Frontal cortex (tissue), 4 donors: ENCODE results near the gene STXBP4. TPM values are rescaled to one million over a fixed set of nuclear protein-coding genes. Genes with fewer than 3 reads are reported as not detected.
"Not testable (repeated sequence)": the region's sequence is repeated elsewhere in the genome, so short reads cannot be mapped to it uniquely, and the experiment has no call there.

Experiments used
- DNase-seq, 2 donors: peaks; one replicate each; pipeline ENCODE4 v3.0.0; 2012; ENCODE audit warnings: low spot score in 2 of 2
- FAIRE-seq: peaks from 2 replicates; lab custom pipeline; 2012; peaks lifted over from hg19 to GRCh38; lab: Jason Lieb, UNC
- total RNA-seq: library from RNA; depleted of rRNA; stranded (reverse); fragments of >200 nt; gene quantifications from one replicate; pipeline ENCODE4 v1.2.3, GENCODE V29; 2014
- donor health status: control.
- donor health status: control.
- donor health status: control.

The STXBP4 gene
- total RNA-seq, 1 donor from 2014 or later, result 26.1 TPM

DNA sequence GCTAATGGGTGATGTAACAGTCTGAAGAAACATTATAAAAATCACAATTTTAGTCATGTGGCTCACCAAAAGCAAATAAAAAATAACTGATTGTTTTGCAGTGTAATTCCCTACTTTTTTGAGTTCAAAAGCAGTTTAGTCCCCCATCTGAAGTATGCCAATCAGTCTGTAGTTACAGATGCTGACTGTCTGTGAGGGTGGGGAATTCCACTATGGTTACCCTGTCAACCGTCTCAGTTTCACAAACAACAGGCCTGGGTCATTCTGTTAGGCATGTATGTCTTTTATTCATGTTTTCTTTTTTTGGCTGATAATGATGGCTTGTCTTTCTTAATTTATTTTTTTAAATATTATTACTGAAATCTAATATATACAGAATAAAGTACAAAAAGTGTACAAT is 69.3 kb downstream of the STXBP4 start:
- DNase-seq, result no peak
- FAIRE-seq, result no peak

DNA sequence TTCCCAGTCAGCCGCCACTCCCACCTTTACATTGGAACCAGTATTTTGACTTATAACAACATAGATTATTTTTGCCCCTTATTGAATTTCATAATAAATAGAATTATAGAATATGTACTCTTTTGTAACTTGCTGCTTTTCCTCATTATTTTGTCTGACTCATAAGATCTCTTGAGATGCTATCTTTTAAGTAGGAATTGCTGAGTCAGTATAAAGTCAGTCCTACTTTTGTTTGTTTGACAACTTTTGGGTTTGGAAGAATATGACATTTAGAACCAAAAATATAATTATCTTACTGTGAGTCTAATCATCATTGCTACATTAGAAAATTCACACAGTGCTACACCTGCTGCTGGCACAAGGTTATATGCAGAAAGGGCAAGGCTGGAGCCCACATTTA is 69.7 kb downstream of the STXBP4 start:
- no peak for FAIRE-seq
- no peak for DNase-seq

DNA sequence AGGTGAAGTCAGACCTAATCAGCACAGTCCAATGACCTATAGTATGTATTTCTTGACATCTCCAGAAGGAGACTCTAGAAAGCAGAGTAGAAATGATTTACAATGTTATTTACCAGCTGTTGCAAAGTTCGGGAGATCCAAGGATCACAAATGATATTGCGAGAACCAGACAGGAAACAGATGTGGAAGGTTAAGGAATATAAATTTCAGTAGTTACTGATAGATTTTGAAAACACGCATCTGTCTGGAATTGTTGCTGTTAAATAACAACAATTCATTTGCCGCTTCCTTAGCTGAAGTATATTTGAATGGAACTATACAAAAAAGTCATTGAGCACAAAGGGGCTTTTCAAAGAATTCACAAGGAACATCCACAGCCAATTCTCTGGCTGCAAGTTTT is 72.0 kb downstream of the STXBP4 start:
- FAIRE-seq (no peak), DNase-seq (no peak)

DNA sequence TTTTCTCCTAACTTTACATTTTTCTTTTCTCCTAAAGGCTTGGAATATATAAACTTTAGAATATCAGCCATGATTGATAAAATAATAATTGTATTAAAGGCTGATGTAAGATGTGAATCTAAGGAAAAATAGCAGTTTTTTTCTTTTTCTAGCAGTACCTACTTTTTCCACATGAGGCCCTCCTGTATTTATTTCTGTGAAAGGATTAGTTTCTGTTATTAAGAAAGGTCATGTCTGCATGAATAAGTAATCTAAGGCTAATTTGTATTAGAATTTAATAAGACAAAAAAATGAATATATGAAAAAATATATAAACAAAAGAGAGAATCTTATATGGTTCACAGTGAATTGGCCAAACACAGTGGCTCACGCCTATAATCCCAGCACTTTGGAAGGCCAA is 85.3 kb downstream of the STXBP4 start:
- DNase-seq (no peak), FAIRE-seq (no peak)

DNA sequence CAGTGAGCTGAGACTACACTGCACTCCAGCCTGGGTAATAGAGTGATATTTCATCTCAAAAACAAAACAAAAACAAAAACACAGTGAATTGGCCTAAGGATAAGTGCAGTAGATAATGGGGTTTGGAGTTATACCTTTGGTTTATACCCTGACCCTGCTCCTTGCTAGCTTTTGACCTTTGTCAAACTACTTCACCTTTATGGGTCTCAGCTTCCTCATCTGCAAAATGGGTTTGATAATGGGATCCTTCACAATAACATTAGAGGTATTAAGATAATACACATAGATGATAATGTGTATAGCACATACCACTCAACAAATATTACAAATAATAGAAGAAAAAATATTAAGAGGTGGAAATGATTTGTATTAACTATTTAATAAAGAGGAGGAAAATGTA is 85.9 kb downstream of the STXBP4 start:
- FAIRE-seq, result no peak
- DNase-seq, result no peak

DNA sequence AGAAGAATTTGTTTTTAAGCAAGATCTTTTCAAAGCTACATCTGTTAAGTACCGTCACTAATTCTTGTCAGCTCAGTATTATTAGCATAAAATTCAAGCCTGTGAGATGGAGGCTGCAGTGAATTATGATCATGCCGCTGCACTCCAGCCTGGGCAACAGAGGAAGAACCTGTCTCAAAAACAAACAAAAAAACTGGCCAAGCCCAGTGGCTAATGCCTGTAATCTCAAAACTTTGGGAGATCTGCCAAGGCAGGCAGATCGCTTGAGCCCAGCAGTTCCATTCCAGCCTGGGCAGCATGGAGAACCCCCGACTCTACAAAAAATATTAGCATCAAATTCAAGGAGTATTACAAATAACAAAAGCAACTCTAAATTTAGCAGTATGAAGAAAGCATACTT is 88.0 kb downstream of the STXBP4 start:
- FAIRE-seq, result no peak
- no peak for DNase-seq

DNA sequence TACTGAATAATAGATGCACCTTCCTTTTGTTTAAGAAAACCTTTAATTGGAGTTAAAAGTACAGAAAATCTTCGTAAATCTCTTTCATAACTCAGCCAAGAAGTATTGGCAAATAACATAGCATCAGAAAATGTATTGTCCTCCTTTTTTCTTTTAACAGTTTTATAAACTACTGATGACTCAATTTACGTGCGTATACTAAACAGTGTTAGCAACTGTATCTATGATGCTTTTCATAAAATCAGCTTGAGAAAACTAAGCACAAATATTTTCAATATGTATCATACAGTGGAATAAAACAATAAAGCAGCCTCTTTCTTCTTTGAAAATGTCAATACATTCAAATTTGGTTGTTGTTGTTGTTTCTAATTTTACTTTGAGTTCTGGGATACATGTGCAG is 88.6 kb downstream of the STXBP4 start:
- FAIRE-seq, result no peak
- DNase-seq, result no peak

DNA sequence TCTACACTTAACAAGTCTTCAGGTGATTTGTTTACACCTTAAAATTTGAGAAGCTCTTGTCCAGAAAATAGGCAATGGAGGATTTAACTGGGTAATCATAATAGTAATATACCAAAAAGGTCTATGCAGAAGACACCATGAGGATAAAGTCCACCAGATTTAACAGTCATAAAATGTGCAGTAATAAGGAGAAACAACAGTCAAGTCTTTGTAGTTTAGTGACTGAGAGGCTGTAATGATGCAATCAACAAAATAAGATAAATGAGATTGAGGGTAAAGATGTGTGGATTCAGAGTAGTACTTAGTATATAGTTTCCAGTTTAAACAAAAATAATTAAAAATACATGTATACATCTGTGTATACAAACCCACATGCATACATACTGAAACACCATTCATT is 91.2 kb downstream of the STXBP4 start:
- no peak for FAIRE-seq

DNA sequence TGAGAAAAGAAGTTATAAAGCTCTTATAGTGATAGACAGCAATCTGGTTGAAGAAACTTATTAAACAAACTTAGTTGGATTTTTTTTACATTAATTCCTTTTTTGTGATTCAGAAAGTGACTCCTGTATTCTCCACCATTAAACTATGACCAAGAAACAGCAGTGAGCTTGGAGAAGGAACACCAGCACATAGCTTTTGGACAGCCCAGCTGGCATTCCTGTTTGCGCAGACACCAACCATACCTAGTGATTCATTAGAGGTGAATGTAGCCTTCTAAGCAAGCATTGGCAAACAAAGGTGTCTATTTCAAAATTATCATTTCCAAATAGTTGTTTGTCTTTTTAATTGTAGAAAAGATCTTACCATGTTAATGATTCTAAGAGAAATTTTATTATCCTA is 94.4 kb downstream of the STXBP4 start:
- DNase-seq (no peak), FAIRE-seq (no peak)

More for the DNA sequence above, 91.2 kb downstream of the STXBP4 start:
- no peak for DNase-seq

DNA sequence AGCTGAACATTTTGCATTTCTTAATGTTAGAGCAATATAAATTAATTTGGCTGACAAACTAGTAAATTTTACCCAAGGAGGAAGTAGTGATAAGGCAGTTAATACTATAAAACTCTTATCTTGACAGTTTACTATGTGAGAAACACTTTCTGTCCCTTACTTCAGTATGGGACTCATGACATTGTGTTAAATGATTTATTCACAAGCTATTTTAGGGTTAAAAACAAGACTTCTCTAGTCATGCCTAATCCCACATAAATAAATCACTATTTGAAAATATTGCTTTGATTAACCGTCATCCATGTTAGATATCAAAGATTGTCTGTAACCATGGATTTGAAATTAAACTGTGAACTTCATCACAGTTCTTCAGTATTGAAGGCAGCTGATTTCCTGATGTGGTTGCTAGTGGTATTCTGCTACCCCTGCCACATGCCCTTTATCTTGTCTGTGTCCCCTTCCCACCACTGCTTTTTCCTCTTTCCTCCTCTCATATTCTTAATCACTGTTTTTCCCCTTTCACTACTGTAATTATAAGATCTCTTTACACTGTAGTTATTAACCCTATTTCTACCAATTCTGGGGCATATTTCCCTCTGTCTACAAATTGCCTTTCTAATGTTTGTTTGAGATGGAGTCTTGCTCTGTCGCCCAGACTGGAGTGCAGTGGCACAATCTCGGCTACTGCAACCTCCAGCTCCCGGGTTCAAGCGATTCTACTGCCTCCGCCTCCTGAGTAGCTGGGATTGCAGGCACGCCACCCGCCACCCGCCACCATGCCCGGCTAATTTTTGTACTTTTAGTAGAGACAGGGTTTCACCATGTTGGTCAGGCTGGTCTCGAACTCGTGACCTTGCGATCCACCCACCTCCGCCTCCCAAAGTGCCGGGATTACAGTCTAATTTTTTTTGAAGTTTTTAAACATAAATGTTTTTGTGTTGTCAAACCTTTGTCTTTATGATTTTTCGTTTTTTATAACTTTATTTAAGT is 95.6 kb downstream of the STXBP4 start:
- DNase-seq (no peak), FAIRE-seq (no peak)

DNA sequence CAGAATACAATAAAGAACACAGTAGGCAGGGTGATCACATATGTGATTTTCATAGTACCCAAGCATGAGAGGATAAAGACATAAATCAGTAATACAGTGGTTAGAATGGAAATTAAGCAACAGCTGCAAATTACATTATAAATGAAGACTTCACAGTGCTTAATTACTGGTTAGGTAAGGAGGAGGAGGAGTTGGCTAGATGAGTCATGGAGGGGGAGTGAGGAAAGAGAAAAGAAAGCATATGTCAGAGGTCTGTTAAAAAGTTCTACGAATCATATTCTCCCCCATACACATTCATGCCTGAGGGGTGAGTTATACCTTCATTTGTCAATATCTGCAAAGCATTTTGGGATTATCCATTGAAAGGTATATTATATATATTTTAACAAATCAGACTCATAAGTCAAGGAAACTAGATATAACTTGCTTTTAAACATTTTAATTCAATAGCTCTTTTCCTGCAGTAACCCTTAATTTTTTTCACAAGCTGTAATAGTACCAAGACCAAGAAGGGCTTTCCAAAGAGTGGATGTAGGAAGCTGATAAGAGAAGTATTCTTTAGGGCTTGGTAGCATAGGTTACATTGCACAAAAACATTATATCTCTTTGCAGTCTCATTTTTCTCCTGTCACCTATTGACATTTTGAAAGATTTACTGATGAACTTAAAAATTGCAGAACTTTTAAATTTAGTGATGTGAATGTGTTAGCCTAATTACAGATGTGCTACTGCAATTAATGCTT is 99.3 kb downstream of the STXBP4 start:
- DNase-seq (no peak), FAIRE-seq (no peak)

DNA sequence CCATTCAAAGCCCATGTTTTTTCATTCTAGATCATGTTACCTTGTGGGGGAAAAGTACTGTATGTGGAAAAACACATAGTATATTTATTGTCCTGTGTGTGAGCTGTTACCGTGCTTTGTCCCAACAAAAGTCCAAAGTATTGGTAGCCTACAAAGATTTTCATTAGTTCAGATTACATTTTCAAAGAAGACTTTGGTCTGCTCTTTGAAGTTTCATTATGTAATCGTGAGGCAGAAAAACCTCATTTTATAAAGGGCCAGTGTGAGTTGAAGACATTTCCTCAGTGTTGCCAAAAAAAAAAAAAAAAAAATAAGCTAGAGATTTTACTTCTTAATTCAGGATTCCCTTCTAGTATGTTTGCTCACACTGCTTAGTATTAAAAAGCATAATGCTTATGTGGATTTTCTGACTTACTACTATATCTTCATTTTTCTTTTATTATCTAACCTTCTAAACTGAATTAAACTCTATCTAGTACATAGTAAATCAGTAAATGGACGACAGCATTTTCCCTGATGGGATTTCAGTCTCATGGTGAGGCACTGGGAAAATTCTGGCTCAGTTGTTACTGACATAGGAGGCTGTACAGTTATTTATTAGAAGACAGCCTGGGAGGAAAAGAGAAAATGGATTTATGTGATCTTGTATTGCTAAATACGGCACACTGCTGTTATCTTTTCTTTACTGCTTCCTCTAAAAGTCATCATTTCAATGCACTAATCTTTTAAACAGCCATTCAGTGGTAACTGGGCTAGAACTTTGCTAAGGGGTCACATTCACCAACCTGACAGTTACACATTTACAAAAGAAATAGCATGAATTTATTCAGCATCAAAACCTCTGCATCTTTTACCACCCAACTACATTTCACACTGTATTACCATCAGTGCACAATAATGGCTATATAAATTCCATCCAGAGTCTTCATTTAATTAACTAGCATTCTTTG is 100.6 kb downstream of the STXBP4 start:
- DNase-seq, result no peak
- FAIRE-seq, result no peak

DNA sequence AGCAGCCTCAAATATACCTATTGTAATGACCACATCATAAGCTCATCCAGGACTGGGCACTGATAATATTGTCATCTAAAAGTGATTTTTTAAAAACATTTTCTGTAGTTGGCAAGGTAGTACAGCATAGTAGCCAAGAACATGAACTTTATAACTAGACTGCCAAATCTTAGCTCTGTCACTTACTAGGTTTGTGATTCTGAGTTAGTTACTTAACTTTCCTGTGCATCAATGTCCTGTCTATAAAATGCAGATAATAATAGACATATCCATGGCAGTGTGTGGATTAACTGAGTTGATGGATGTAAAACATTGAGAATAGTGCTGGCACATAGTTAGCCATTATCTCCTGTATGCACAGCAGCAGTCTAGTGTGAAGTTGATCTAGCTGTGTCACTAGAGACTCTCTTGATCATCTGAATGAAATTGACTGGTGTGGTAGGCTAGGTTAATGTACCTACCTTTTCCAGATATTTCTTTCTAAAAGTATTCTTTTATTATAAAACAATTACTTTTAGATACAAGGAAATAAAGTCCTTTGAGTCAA is 101.5 kb downstream of the STXBP4 start:
- no peak for DNase-seq
- no peak for FAIRE-seq

DNA sequence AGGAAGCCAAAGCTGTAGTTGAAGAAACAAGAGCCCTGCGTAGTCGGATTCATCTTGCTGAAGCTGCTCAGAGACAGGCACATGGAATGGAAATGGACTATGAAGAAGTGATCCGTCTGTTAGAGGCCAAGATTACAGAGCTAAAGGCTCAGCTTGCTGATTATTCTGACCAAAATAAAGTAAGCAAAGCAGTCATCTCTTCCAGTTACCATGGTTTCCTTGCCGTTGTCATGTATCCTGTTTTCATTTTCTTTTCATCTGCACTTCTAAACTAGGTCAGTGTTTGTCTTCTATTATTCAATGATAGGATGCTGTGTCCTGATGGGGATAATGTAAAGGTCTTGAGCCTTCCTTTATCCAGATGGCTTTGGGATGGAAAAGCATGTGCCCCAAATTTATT is 104.3 kb downstream of the STXBP4 start:
- FAIRE-seq (no peak), DNase-seq (no peak)

DNA sequence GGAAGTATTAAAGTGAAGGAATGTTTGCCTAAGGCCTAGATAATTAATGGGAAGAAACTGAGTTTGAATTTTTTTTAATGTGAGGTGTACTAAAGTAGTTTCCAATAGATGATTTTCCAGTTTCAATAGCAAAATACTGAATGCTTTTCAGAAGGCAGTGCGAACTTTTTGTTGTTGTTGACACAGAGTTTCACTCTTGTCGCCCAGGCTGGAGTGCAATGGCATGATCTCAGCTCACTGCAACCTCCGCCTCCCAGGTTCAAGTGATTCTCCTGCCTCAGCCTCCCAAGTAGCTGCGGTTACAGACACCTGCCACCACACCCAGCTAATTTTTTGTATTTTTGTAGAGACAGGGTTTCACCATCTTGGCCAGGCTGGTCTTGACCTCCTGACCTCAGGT is 104.9 kb downstream of the STXBP4 start:
- FAIRE-seq, DNase-seq: not testable (repeated sequence)

DNA sequence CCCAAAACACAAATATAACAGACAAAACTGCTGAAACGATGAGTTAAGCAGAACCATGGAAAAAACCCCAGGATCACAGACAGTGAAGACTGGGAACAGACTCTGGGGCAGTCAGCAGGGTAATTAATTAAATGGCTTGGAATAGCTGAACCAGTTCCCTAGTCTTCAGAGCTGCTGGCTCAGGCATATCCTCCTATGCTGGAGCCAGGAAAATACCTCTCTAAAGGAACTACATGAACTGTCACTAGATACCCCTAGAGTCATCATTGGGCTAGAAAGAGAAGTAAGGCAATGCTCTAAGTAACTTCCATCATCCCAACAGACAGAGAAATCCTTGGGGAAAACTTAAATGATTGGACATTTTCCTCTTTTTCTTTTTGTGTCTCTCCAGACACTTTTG is 113.0 kb downstream of the STXBP4 start:
- no peak for FAIRE-seq
- no peak for DNase-seq

DNA sequence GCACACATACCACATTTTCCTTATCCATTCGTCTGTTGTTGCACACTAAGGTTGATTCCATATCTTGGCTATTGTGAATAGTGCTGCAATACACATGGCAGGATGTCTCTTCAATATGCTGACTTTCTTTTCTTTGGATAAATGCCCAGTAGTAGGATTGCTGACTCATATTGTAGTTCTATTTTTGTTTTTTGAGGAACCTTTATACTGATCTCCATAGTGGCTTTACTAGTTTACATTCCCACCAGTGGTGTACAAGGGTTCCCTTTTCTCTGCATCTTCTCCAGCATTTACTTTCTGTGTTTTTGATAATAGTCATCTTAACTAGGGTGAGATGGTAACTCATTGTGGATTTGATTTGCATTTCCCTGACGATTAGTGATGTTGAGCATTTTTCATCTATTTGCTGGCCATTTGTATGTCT is 118.1 kb downstream of the STXBP4 start:
- DNase-seq, result no peak
- FAIRE-seq, result no peak

DNA sequence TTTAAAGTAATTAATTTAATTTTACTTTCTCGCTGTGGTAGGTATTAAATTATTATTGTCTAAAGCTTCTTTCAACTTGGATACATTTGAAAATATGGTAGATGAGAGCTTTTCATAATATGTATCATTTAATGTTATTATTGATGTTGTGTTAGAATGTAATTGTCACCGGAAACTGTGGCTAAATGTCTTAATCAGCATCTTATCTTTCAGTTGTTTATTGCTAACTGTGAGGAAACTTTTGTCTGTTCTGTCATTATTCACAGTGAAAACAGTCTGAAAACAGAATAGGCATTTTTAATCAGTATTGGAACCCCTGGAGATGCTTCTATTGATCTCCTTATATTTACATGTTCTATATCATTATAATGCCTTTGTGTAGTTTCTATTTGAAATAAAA is 120.7 kb downstream of the STXBP4 start:
- DNase-seq, result no peak
- FAIRE-seq, result no peak

DNA sequence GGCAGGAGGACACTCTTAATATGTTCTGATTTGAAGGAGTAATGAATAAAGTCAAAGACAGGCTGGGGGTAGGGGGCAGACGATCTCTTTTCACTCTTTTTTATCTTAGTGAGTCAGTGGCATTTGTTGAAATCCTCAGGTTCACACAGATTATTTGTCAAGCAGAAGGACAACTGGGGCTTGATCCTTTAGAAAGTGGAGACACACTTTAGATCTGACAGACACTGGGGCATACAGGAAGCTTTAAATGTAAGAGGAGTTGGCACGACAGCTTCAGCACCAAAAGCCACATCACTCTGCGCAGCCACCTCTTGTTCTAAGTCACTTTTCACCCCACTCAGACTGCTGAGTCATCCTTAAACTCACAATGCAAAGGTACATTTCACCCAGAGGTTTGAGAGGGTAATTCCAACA is 121.5 kb downstream of the STXBP4 start:
- DNase-seq (no peak), FAIRE-seq (no peak)

DNA sequence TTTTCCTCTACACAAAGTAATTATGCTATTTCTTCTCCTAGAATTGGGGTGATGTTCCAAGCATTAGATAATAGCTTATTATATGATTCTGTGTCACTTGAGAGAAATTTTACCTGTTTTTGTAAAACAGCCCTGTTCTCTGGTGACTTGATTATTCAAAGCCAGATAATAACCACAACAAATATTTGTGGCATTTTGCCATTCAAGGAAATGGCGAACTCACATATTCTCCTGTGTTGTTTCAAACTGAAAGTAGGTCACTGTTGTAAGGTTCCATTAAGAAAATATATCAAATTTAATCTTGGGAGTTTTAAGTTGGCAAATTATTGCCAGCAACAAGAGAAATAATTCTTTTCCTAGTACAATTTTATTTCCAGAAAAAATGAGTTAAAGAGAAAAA is 124.8 kb downstream of the STXBP4 start:
- FAIRE-seq, result no peak
- no peak for DNase-seq
